ENCODE data around the gene VPS4A. TPM values are rescaled to one million over a fixed set of nuclear protein-coding genes. Genes with fewer than 3 reads are reported as not detected.

The VPS4A gene
- total RNA-seq, 1 donor from 2014 or later = 28.0 TPM

Other genes with a start within 250 kb of the VPS4A start
- gene HAS3, start 205.7 kb upstream of the VPS4A start, total RNA-seq = 8.1 TPM
- gene CHTF8, start 178.8 kb upstream of the VPS4A start, total RNA-seq = 44.3 TPM
- 22.9 TPM for gene UTP4, start 178.7 kb upstream of the VPS4A start, total RNA-seq
- 6.1 TPM for gene SNTB2, start 124.2 kb upstream of the VPS4A start, total RNA-seq
- gene PDF, start 19.2 kb downstream of the VPS4A start, total RNA-seq = 9.3 TPM
- gene COG8, start 28.2 kb downstream of the VPS4A start, total RNA-seq = 32.9 TPM
- 11.3 TPM for gene NIP7, start 28.4 kb downstream of the VPS4A start, total RNA-seq
- not detected for gene TMED6, start 40.4 kb downstream of the VPS4A start, total RNA-seq
- 37.4 TPM for gene TERF2, start 74.7 kb downstream of the VPS4A start, total RNA-seq
- gene CYB5B, start 113.3 kb downstream of the VPS4A start, total RNA-seq = 31.0 TPM